Endodermal cell (in vitro differentiated cells): ENCODE measurements around the gene HES1. TPM values are rescaled to one million over a fixed set of nuclear protein-coding genes. Genes with fewer than 3 reads are reported as not detected.

Source experiments
- DNase-seq: peaks from one replicate; pipeline ENCODE4 v3.0.0-alpha.2; 2017
- H3K27ac ChIP-seq: 2 replicates; pipeline ENCODE4 v1.5.1; 2013; ENCODE audit warnings: mild to moderate bottlenecking, low read depth, low read length, moderate library complexity
- H3K27me3 ChIP-seq: 2 replicates; pipeline ENCODE4 v1.6.1; 2013; ENCODE audit warnings: mild to moderate bottlenecking, low read length, moderate library complexity; ENCODE audit not compliant: insufficient read depth, control insufficient read depth, poor library complexity, severe bottlenecking
- H3K36me3 ChIP-seq: 2 replicates; pipeline ENCODE4 v1.7.0; 2013; ENCODE audit warnings: mild to moderate bottlenecking, low read length, moderate library complexity; ENCODE audit not compliant: control insufficient read depth, insufficient read depth
- H3K4me1 ChIP-seq: one replicate; pipeline ENCODE4 v1.7.0; 2013; ENCODE audit warnings: low read length; ENCODE audit not compliant: control insufficient read depth, insufficient read depth
- H3K4me3 ChIP-seq: 2 replicates; pipeline ENCODE4 v1.5.1; 2013; ENCODE audit warnings: mild to moderate bottlenecking, low read length, moderate library complexity
- H3K9ac ChIP-seq: 2 replicates; pipeline ENCODE4 v1.6.1; 2013; ENCODE audit warnings: mild to moderate bottlenecking, low read length, moderate library complexity; ENCODE audit not compliant: poor library complexity, severe bottlenecking; ENCODE audit errors: extremely low read depth
- H3K9me3 ChIP-seq: 2 replicates; pipeline ENCODE4 v1.6.1; 2013; ENCODE audit warnings: mild to moderate bottlenecking, low read length, moderate library complexity; ENCODE audit not compliant: control insufficient read depth
- H3K27ac Mint-ChIP-seq: 2 replicates; pipeline ENCODE4 v1.8.0; 2020; ENCODE audit warnings: mixed read lengths
- H3K27me3 Mint-ChIP-seq: 2 replicates; pipeline ENCODE4 v1.8.0; 2021; ENCODE audit warnings: mild to moderate bottlenecking, mixed read lengths; ENCODE audit not compliant: insufficient read depth
- H3K36me3 Mint-ChIP-seq: 2 replicates; pipeline ENCODE4 v1.8.0; 2020; ENCODE audit warnings: low read depth, mixed read lengths
- H3K4me1 Mint-ChIP-seq: 2 replicates; pipeline ENCODE4 v1.8.0; 2020; ENCODE audit warnings: mixed read lengths
- H3K4me3 Mint-ChIP-seq: 2 replicates; pipeline ENCODE4 v1.8.0; 2020; ENCODE audit warnings: mild to moderate bottlenecking, moderate library complexity, mixed read lengths
- H3K9me3 Mint-ChIP-seq: 2 replicates; pipeline ENCODE4 v1.8.0; 2020; ENCODE audit warnings: mild to moderate bottlenecking, mixed read lengths
- CTCF ChIP-seq: fragments of 200-600 bp; sonication (generic); conservative IDR thresholded peaks from 2 replicates; pipeline ENCODE4 v1.5.0; 2021; ENCODE audit warnings: antibody characterized with exemption, mild to moderate bottlenecking
- WGBS, 2 experiments: methylation state at CpG; one replicate each; pipeline versions ENCODE4 v1.1.5 to v1.1.7; 2013; ENCODE audit warnings: missing lambda C conversion rate in 2 of 2, mixed read lengths in 1 of 2; ENCODE audit not compliant: insufficient coverage in 1 of 2, insufficient read length in 1 of 2; 5-methylcytosine and 5-hydroxymethylcytosine counted together
- total RNA-seq, 2 donors: library from RNA; stranded (reverse); fragmentation: NEBNext Ultra II Directional in 1 of 2; extraction: Animal tissue kit (Norgen Biotek cat#: 25700) in 1 of 2; gene quantifications; 2 replicates in 1 of 2; 3 replicates in 1 of 2; pipeline ENCODE4 v1.2.1, GENCODE V29; 2021

HES1 gene
- total RNA-seq, 2 donors from 2014 or later: 2.1 to 17.5 TPM

GRCh38 chr3:194154346-194154745, 18.4 kb downstream of the HES1 start:
- DNase-seq: no peak
- H3K4me3 ChIP-seq: no peak overlapping the region
- no peak overlapping the region for H3K4me3 Mint-ChIP-seq
- no peak overlapping the region for H3K9ac ChIP-seq
- H3K36me3 ChIP-seq: no peaks in the 10 kb centered on the region
- peaks cover 11% of the 10 kb centered on the region for H3K4me1 Mint-ChIP-seq
- peaks cover 12% of the 10 kb centered on the region for H3K9me3 ChIP-seq
- WGBS, 2 experiments: 92 to 96% methylated on average over 6 of the region's 6 CpGs
- no peaks in the 10 kb centered on the region for H3K27me3 Mint-ChIP-seq
- H3K36me3 Mint-ChIP-seq: no peaks in the 10 kb centered on the region
- H3K27ac ChIP-seq: no peak overlapping the region
- TF ChIP-seq CTCF: no peak
- H3K27ac Mint-ChIP-seq: no peak overlapping the region
- H3K27me3 ChIP-seq: no peaks in the 10 kb centered on the region
- no peaks in the 10 kb centered on the region for H3K4me1 ChIP-seq
- H3K9me3 Mint-ChIP-seq: peaks cover 10% of the 10 kb centered on the region

- Histone ChIP-seq H3K27me3 (no peaks in the 10 kb centered on the region), H3K4me1 (no peaks in the 10 kb centered on the region), H3K27ac (no peak overlapping the region), H3K9me3 (peaks cover 12% of the 10 kb centered on the region), H3K9ac (no peak overlapping the region), H3K36me3 (no peaks in the 10 kb centered on the region), H3K4me3 (no peak overlapping the region)
- TF ChIP-seq CTCF: no peak
- Mint-ChIP-seq H3K27me3 (no peaks in the 10 kb centered on the region), H3K9me3 (peaks cover 10% of the 10 kb centered on the region), H3K4me1 (peaks cover 14% of the 10 kb centered on the region), H3K27ac (no peak overlapping the region), H3K4me3 (no peak overlapping the region), H3K36me3 (no peaks in the 10 kb centered on the region)
- WGBS, 2 experiments: 93 to 97% methylated on average over 9 of the region's 9 CpGs
- no peak for DNase-seq
Measured at GRCh38 chr3:194156095-194156494, 20.1 kb downstream of the HES1 start.

- Mint-ChIP-seq H3K4me1 (peaks cover 17% of the 10 kb centered on the region), H3K36me3 (no peaks in the 10 kb centered on the region), H3K4me3 (no peak overlapping the region), H3K27ac (no peak overlapping the region), H3K27me3 (peaks cover 5% of the 10 kb centered on the region), H3K9me3 (peaks cover 10% of the 10 kb centered on the region)
- Histone ChIP-seq H3K27ac (no peak overlapping the region), H3K4me3 (no peak overlapping the region), H3K36me3 (no peaks in the 10 kb centered on the region), H3K9me3 (peaks cover 12% of the 10 kb centered on the region), H3K9ac (no peak overlapping the region), H3K4me1 (no peaks in the 10 kb centered on the region), H3K27me3 (no peaks in the 10 kb centered on the region)
- 93 to 100% methylated on average over 3 of the region's 3 CpGs for whole genome bisulfite sequencing, 2 experiments
- no peak for TF ChIP-seq CTCF
- DNase-seq: no peak
Measured at GRCh38 chr3:194158942-194159439, 23.0 kb downstream of the HES1 start.
